ENCODE measurements around the gene MMAA.
"Not testable (repeated sequence)": the region's sequence is repeated elsewhere in the genome, so short reads cannot be mapped to it uniquely, and the experiment has no call there.

GRCh38 chr4:145622067-145622466, 2.9 kb downstream of the MMAA start:
- TF ChIP-seq, protein P1, sequence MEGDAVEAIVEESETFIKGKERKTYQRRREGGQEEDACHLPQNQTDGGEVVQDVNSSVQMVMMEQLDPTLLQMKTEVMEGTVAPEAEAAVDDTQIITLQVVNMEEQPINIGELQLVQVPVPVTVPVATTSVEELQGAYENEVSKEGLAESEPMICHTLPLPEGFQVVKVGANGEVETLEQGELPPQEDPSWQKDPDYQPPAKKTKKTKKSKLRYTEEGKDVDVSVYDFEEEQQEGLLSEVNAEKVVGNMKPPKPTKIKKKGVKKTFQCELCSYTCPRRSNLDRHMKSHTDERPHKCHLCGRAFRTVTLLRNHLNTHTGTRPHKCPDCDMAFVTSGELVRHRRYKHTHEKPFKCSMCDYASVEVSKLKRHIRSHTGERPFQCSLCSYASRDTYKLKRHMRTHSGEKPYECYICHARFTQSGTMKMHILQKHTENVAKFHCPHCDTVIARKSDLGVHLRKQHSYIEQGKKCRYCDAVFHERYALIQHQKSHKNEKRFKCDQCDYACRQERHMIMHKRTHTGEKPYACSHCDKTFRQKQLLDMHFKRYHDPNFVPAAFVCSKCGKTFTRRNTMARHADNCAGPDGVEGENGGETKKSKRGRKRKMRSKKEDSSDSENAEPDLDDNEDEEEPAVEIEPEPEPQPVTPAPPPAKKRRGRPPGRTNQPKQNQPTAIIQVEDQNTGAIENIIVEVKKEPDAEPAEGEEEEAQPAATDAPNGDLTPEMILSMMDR (IDR thresholded peaks at IDR 0.05) = not testable (repeated sequence)
- TF ChIP-seq ZFX (IDR thresholded peaks at IDR 0.05; ENCODE audit: borderline replicate concordance) = not testable (repeated sequence)

Measured in 22Rv1 (cell line).